ENCODE measurements around the gene CACNB1. TPM values are rescaled to one million over a fixed set of nuclear protein-coding genes. Genes with fewer than 3 reads are reported as not detected.

Gene CACNB1
- total RNA-seq, 1 experiment from 2014 or later: 4.3 TPM

Other genes with a start within 250 kb of the CACNB1 start
- gene FBXO47, start 230.3 kb downstream of the CACNB1 start, total RNA-seq (2014; rRNA removed): not detected in 2 replicates
- not detected in 2 replicates for gene PLXDC1, start 46.0 kb downstream of the CACNB1 start, total RNA-seq (2014; rRNA removed)
- 0.58 TPM in 1 of 2 replicates, not detected in the other for gene ARL5C, start 31.5 kb downstream of the CACNB1 start, total RNA-seq (2014; rRNA removed)
- 2,496 and 2,509 TPM in 2 replicates for gene RPL19, start 2.6 kb upstream of the CACNB1 start, total RNA-seq (2014; rRNA removed)
- gene STAC2, start 28.3 kb upstream of the CACNB1 start, total RNA-seq (2014; rRNA removed): not detected in 2 replicates
- gene FBXL20, start 204.0 kb upstream of the CACNB1 start, total RNA-seq (2014; rRNA removed): 2.2 and 5.0 TPM in 2 replicates

Measured in PC-3 (cell line).